Fibroblast of the aortic adventitia (primary cell): ENCODE data around the gene SKAP1. TPM values are rescaled to one million over a fixed set of nuclear protein-coding genes. Genes with fewer than 3 reads are reported as not detected.

ENCODE experiments used
- DNase-seq: peaks from one replicate; pipeline ENCODE4 v3.0.0-alpha.2; 2010; ENCODE audit warnings: low read depth
- H3K4me3 ChIP-seq: 2 replicates; pipeline ENCODE4 v1.5.1; 2011; ENCODE audit warnings: low read depth, mild to moderate bottlenecking, control low read depth, low read length, moderate library complexity
- total RNA-seq: library from RNA; depleted of rRNA; stranded (reverse); fragments of >200 nt; gene quantifications from 2 replicates; pipeline ENCODE4 v1.2.3, GENCODE V29; 2012; ENCODE audit warnings: low replicate concordance
- TF ChIP-seq, protein P1 (sequence below): IDR thresholded peaks from 2 replicates; pipeline ENCODE4 v1.5.1; 2011; ENCODE audit warnings: mild to moderate bottlenecking, low read length, control low read depth, inconsistent platforms; ENCODE audit not compliant: insufficient read depth

The SKAP1 gene
- total RNA-seq, 1 donor: not detected

DNA sequence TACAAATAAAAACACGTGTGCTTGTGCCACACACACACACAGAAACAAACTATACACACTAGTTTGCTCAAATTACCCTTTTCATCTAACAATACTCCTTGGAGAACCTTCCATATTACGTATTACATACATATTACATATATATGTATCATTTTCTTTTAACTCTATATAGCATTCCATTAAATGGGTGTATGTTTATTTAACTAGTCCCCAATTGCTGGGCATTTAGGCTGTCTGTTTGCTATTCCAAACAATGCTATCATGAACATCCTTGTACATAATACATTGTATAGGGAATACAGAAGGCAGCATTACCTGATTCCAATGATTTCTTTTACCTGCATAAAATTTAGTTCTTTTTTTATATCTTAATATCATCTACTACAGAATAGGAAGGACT is 73.1 kb downstream of the SKAP1 start:
- TF ChIP-seq, protein P1, sequence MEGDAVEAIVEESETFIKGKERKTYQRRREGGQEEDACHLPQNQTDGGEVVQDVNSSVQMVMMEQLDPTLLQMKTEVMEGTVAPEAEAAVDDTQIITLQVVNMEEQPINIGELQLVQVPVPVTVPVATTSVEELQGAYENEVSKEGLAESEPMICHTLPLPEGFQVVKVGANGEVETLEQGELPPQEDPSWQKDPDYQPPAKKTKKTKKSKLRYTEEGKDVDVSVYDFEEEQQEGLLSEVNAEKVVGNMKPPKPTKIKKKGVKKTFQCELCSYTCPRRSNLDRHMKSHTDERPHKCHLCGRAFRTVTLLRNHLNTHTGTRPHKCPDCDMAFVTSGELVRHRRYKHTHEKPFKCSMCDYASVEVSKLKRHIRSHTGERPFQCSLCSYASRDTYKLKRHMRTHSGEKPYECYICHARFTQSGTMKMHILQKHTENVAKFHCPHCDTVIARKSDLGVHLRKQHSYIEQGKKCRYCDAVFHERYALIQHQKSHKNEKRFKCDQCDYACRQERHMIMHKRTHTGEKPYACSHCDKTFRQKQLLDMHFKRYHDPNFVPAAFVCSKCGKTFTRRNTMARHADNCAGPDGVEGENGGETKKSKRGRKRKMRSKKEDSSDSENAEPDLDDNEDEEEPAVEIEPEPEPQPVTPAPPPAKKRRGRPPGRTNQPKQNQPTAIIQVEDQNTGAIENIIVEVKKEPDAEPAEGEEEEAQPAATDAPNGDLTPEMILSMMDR: no peak
- DNase-seq: no peak
- H3K4me3 ChIP-seq: no peak overlapping the region

DNA sequence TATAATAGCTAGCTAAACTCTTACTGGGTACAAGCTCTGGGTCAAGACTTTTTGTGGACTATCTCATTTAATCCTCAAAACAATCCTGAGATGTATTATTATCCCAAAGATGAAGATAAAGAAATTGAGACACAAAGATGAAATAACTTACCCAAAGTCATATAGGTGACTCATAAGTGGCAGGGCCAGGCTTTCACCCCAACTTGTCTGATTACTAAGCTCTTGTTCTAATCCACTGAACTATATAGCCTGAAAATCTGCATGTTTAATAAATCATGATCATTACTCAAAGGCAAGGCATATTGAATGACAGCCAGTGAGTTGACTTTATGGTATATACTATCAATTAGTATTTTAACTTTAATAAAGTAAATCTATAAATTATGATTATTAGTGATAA is 77.4 kb downstream of the SKAP1 start:
- DNase-seq: no peak
- H3K4me3 ChIP-seq: no peak overlapping the region
- TF ChIP-seq, protein P1: no peak

DNA sequence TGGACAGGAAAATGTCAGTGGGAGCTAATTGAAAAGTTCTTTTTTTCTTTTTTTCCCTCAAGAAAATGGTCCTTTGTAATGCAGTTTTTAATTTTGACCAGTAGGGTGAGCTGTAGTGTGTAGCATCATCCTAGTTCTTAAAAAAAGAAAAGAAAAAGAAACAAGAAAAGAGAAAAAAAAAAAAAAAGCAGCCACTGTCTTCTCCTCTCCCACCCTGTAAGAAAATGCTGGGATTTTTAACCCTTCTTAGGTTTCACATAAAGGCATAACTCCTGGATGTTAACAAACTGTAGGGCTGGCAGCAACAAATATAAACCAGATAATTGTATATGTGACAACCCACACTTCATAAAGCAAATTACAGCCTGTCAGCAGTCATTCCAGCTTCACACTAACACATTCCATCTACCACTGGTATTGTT is 78.1 kb downstream of the SKAP1 start:
- peak; percentile 76 for DNase-seq
- no peak overlapping the region for H3K4me3 ChIP-seq

DNA sequence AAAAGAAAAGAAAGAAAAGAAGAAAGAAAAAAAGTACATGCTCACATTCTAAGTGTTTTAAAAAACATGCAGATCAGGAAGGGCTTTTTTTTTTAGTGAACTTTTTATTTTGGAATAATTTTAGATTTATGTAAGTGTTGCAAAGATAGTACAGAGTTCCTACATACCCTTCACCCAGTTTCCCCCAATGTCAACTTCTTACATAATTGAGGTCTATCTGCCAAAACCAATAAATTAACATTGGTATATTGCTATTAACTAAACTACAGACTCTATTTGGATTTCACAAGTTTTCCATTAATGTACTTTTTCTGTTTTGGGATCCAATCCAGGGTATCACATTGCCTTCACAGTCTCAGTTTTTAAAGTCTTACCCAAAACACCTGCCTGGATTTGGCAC is 81.7 kb downstream of the SKAP1 start:
- no peak overlapping the region for H3K4me3 ChIP-seq
- TF ChIP-seq, protein P1: no peak

More for the DNA sequence above, 78.1 kb downstream of the SKAP1 start:
- TF ChIP-seq, protein P1: peak; percentile 63

DNA sequence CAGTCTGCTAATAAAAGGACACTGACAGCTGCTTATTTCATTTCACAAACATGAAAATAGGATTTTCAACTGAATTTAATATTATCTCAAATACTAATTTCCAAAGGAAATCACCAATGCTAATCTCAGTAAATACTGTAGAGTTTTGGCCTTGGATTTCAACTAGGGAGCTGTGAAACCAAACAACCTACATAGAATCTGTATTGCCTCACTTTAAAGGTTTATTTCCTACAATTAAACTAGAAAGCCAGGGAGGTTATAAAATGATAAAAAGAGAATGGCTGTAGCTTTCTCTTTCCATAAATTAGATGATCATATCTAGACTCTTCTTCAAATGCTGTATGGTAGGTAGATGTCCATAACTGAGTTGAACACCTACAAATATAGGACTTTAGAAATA is 82.8 kb downstream of the SKAP1 start:
- no peak overlapping the region for H3K4me3 ChIP-seq
- TF ChIP-seq, protein P1: no peak

More for the DNA sequence above, 81.7 kb downstream of the SKAP1 start:
- no peak for DNase-seq

DNA sequence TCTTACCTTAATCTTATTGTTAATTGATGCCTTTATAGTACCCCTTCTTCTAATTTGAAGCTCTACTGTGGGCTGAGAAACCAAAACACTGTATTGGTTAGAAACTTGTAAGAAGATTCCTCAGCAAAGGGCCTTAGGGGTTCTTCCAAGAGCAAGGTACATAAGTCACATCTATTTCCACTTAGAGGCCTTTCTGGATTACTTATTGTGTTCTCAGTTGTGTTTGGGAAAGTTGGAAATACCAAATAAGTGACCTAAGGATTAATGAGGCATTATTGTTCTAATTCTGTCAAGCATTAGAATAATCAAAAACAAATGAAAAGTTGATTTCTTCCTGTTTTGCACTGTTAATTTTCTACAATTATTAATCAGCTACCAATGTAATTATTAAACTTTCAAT is 85.8 kb downstream of the SKAP1 start:
- no peak for DNase-seq
- no peak overlapping the region for H3K4me3 ChIP-seq
- TF ChIP-seq, protein P1: no peak

More for the DNA sequence above, 82.8 kb downstream of the SKAP1 start:
- no peak for DNase-seq

DNA sequence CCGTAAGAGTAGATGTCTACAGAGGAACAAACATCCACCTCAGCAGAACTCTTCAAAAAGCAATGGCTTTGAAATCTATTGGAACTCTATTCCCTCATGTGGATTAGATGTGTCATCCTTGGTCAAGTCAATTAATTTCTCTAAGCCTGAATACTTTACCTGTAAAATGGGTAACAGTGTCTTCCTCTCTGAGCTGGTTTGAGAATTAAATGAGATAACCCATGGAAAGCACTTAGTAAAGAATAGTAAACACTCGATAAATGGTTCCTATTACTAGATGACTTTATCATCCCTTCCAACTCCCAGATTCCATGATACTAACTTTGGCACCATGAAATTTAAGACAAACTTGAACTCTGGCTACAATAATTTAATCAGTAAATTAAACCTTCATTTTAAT is 89.1 kb downstream of the SKAP1 start:
- no peak for DNase-seq
- no peak overlapping the region for H3K4me3 ChIP-seq
- TF ChIP-seq, protein P1: no peak
